Esophagus squamous epithelium (tissue), 5 donors: ENCODE measurements around the gene SUPT4H1. TPM values are rescaled to one million over a fixed set of nuclear protein-coding genes. Genes with fewer than 3 reads are reported as not detected.

Experiments
- DNase-seq: peaks from one replicate; lab custom pipeline; 2025; lab: John Stamatoyannopoulos, UW
- H3K27ac ChIP-seq, 4 donors: fragments of 200-600 bp; sonication (generic); one replicate each; pipeline ENCODE4 v1.5.1; 2016 to 2019; ENCODE audit warnings: mild to moderate bottlenecking in 1 of 4
- H3K27me3 ChIP-seq, 4 donors: fragments of 200-600 bp; sonication (generic); 1 replicate in 3 of 4; 2 replicates in 1 of 4; pipeline versions ENCODE4 v1.5.1 to v1.6.0; 2017 to 2021; ENCODE audit warnings: antibody characterized with exemption in 1 of 4
- H3K36me3 ChIP-seq, 3 donors: fragments of 200-600 bp; sonication (generic); one replicate each; pipeline ENCODE4 v1.5.1; 2016 to 2019
- H3K4me1 ChIP-seq, 3 donors: fragments of 200-600 bp; sonication (generic); one replicate each; pipeline ENCODE4 v1.5.1; 2017 to 2019
- H3K4me3 ChIP-seq, 4 donors: fragments of 200-600 bp; sonication (generic); 1 replicate in 3 of 4; 2 replicates in 1 of 4; pipeline ENCODE4 v1.5.1; 2016 to 2019; ENCODE audit warnings: mild to moderate bottlenecking in 2 of 4, moderate library complexity in 1 of 4
- H3K9me3 ChIP-seq, 3 donors: fragments of 200-600 bp; sonication (generic); one replicate each; pipeline ENCODE4 v1.5.1; 2016 to 2019
- CTCF ChIP-seq, 6 experiments: fragments of 450-650 bp in 4 of 6; fragments of 200-600 bp in 2 of 6; sonication (generic) in 2 of 6; IDR thresholded peaks; one replicate each; pipeline ENCODE4 v1.5.1; 2016 to 2019; ENCODE audit warnings: antibody characterized with exemption in 6 of 6, mild to moderate bottlenecking in 4 of 6, moderate library complexity in 4 of 6
- POLR2A ChIP-seq, 4 donors: fragments of 450-650 bp; IDR thresholded peaks; one replicate each; pipeline ENCODE4 v1.6.1; 2017; ENCODE audit warnings: antibody characterized with exemption in 4 of 4, mild to moderate bottlenecking in 4 of 4, moderate library complexity in 3 of 4
- WGBS, 2 donors: methylation state at CpG; one replicate each; pipeline ENCODE4 v1.1.5; 2018; 5-methylcytosine and 5-hydroxymethylcytosine counted together
- intact Hi-C: fragments of 100-400 bp; cut with DNase I; formaldehyde crosslinking; loops from one replicate; pipeline ENCODE4 v1.15.0; 2022
- total RNA-seq, 4 donors: library from RNA; depleted of rRNA; stranded (reverse); fragments of >200 nt; gene quantifications; one replicate each; pipeline ENCODE4 v1.1.0, GENCODE V29; 2016
- donor health status: DM: yes; HTN: yes; CAD: no.

Gene SUPT4H1
- total RNA-seq, 4 donors from 2014 or later, result 29.9 to 54.9 (median 37.0) TPM

GRCh38 chr17:58390884-58391283, 38.9 kb upstream of the SUPT4H1 start:
- Histone ChIP-seq H3K4me1 (peaks cover 0 to 62% (median 8%) of the 10 kb centered on the region in 3 donors), H3K9me3 (no peaks in the 10 kb centered on the region), H3K27ac (peak overlapping the region in 1 of 4 donors; percentile 47), H3K36me3 (no peaks in the 10 kb centered on the region), H3K4me3 (no peak overlapping the region), H3K27me3 (peaks cover 0 to 6% (median 0%) of the 10 kb centered on the region in 4 donors)
- intact Hi-C loops, result no loop called here
- WGBS, 2 donors, result 58 to 65% methylated on average over 2 of the region's 2 CpGs
- no peak for DNase-seq
- no peak for TF ChIP-seq CTCF (IDR thresholded peaks at IDR 0.05)
- no peak for TF ChIP-seq POLR2A (IDR thresholded peaks at IDR 0.05)

GRCh38 chr17:58388302-58389190, 36.5 kb upstream of the SUPT4H1 start:
- H3K9me3 ChIP-seq, result no peaks in the 10 kb centered on the region
- H3K27me3 ChIP-seq, result peaks cover 0 to 6% (median 0%) of the 10 kb centered on the region in 4 donors
- TF ChIP-seq CTCF (IDR thresholded peaks at IDR 0.05) (no peak), POLR2A (IDR thresholded peaks at IDR 0.05) (no peak)
- intact Hi-C loops, result no loop called here
- no peaks in the 10 kb centered on the region for H3K36me3 ChIP-seq
- no peak overlapping the region for H3K27ac ChIP-seq
- WGBS, 2 donors, result 40% methylated on average over 3 of the region's 3 CpGs
- H3K4me1 ChIP-seq, result peaks cover 0 to 57% (median 8%) of the 10 kb centered on the region in 3 donors
- H3K4me3 ChIP-seq, result no peak overlapping the region
- DNase-seq, result no peak

GRCh38 chr17:58387834-58388233, 35.8 kb upstream of the SUPT4H1 start:
- Histone ChIP-seq H3K27me3 (peaks cover 0 to 2% (median 0%) of the 10 kb centered on the region in 4 donors), H3K4me1 (peaks cover 0 to 56% (median 8%) of the 10 kb centered on the region in 3 donors), H3K36me3 (no peaks in the 10 kb centered on the region), H3K27ac (peak overlapping the region in 1 of 4 donors; percentile 47), H3K9me3 (no peaks in the 10 kb centered on the region), H3K4me3 (no peak overlapping the region)
- TF ChIP-seq CTCF (IDR thresholded peaks at IDR 0.05) (no peak), POLR2A (IDR thresholded peaks at IDR 0.05) (no peak)
- WGBS, 2 donors, result 42 to 50% methylated on average over 1 of the region's 1 CpG
- intact Hi-C loops, result no loop called here
- no peak for DNase-seq

GRCh38 chr17:58386708-58387107, 34.7 kb upstream of the SUPT4H1 start:
- no peak for DNase-seq
- TF ChIP-seq POLR2A (IDR thresholded peaks at IDR 0.05) (no peak), CTCF (IDR thresholded peaks at IDR 0.05) (no peak)
- WGBS, 2 donors, result 80 to 89% methylated on average over 3 of the region's 3 CpGs
- Histone ChIP-seq H3K4me3 (no peak overlapping the region), H3K36me3 (no peaks in the 10 kb centered on the region), H3K27ac (peak overlapping the region in 1 of 4 donors; percentile 47), H3K9me3 (no peaks in the 10 kb centered on the region), H3K27me3 (no peaks in the 10 kb centered on the region), H3K4me1 (peaks cover 0 to 50% (median 3%) of the 10 kb centered on the region in 3 donors)
- intact Hi-C loops, result no loop called here

GRCh38 chr17:58385359-58385899, 33.4 kb upstream of the SUPT4H1 start:
- no peak for TF ChIP-seq CTCF (IDR thresholded peaks at IDR 0.05)
- Histone ChIP-seq H3K4me1 (peaks cover 0 to 41% (median 0%) of the 10 kb centered on the region in 3 donors), H3K9me3 (no peaks in the 10 kb centered on the region), H3K36me3 (no peaks in the 10 kb centered on the region), H3K27ac (no peak overlapping the region), H3K27me3 (no peaks in the 10 kb centered on the region), H3K4me3 (no peak overlapping the region)
- DNase-seq, result no peak
- intact Hi-C loops, result no loop called here
- WGBS, 2 donors, result 68 to 71% methylated on average over 4 of the region's 4 CpGs
